Liver (tissue), 3 donors: Measurements from ENCODE around the gene IL3.

Experiments used
- ATF3 ChIP-seq: IDR thresholded peaks from 2 replicates; pipeline ENCODE4 v1.6.1; 2016; ENCODE audit warnings: antibody characterized with exemption
- CTCF ChIP-seq: fragments of 150-350 bp; IDR thresholded peaks from 2 replicates; pipeline ENCODE4 v1.5.1; 2017; ENCODE audit warnings: improper control_type of control experiment, low read depth, low read length; ENCODE audit not compliant: missing input control
- HNF4G ChIP-seq: IDR thresholded peaks from 2 replicates; pipeline ENCODE4 v1.6.1; 2016; ENCODE audit warnings: antibody characterized with exemption
- JUND ChIP-seq, 2 donors: IDR thresholded peaks; 2 replicates each; pipeline ENCODE4 v1.6.1; 2016; ENCODE audit warnings: antibody characterized with exemption in 2 of 2
- NR2F2 ChIP-seq: IDR thresholded peaks from 2 replicates; pipeline ENCODE4 v1.6.1; 2016; ENCODE audit warnings: antibody characterized with exemption
- RAD21 ChIP-seq, 2 donors: IDR thresholded peaks; 2 replicates each; pipeline ENCODE4 v1.6.1; 2016; ENCODE audit warnings: antibody characterized with exemption in 2 of 2, mild to moderate bottlenecking in 2 of 2
- SP1 ChIP-seq: IDR thresholded peaks from 2 replicates; pipeline ENCODE4 v1.6.1; 2018; ENCODE audit warnings: antibody characterized with exemption, mild to moderate bottlenecking
- TAF1 ChIP-seq: conservative IDR thresholded peaks from 2 replicates; pipeline ENCODE4 v1.6.1; 2016; ENCODE audit warnings: antibody characterized with exemption, mild to moderate bottlenecking
- YY1 ChIP-seq: IDR thresholded peaks from 2 replicates; pipeline ENCODE4 v1.6.1; 2016; ENCODE audit warnings: antibody characterized with exemption, mild to moderate bottlenecking
- ZBTB33 ChIP-seq: IDR thresholded peaks from 2 replicates; pipeline ENCODE4 v1.6.1; 2016; ENCODE audit warnings: antibody characterized with exemption
- TF ChIP-seq, protein P1 (sequence below): IDR thresholded peaks from 2 replicates; pipeline ENCODE4 v1.6.1; 2016; ENCODE audit warnings: antibody characterized with exemption
- donor health status: healthy.
- donor health status: healthy.

DNA sequence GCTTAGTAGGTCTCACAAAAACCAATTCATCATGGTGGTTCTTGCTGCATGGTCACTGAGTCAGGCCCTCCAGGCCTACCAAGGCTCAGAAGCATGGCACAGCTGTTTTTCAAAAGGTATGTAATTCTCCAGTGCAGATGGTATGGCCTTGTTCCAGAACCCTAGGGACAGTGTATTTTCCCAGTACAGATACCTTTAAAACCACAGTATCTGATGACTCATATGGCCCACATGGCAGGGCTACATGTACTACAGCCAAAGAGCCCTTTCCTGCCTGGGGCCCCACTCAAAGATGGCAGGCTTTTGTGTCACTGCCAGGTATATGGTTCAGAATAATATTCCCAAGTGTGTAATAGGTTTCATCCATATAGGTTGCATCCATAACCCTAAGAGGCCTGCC lies 29.7 kb downstream of the IL3 start:
- TF ChIP-seq CTCF: no peak
- TF ChIP-seq ATF3: no peak
- TF ChIP-seq JUND (IDR thresholded peaks at IDR 0.05): no peak
- TF ChIP-seq, protein P1, sequence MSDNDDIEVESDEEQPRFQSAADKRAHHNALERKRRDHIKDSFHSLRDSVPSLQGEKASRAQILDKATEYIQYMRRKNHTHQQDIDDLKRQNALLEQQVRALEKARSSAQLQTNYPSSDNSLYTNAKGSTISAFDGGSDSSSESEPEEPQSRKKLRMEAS: no peak
- no peak for TF ChIP-seq RAD21 (IDR thresholded peaks at IDR 0.05)
- no peak for TF ChIP-seq ZBTB33
- no peak for TF ChIP-seq YY1
- no peak for TF ChIP-seq NR2F2
- TF ChIP-seq TAF1: no peak
- TF ChIP-seq HNF4G: no peak
- no peak for TF ChIP-seq SP1
